Dedifferentiated amniotic fluid mesenchymal stem cell (primary cell): Measurements from ENCODE around the gene APCDD1.

Experiments used
- DNase-seq: peaks from one replicate; pipeline ENCODE4 v3.0.0-alpha.2; 2016; ENCODE audit errors: extremely low spot score

APCDD1 gene

GRCh38 chr18:10432781-10433180, 21.7 kb upstream of the APCDD1 start:
- no peak for DNase-seq

- DNase-seq = no peak
Measured at GRCh38 chr18:10436160-10436559, 18.3 kb upstream of the APCDD1 start.

GRCh38 chr18:10437837-10438236, 16.6 kb upstream of the APCDD1 start:
- DNase-seq = no peak

GRCh38 chr18:10439898-10440297, 14.5 kb upstream of the APCDD1 start:
- no peak for DNase-seq

- DNase-seq = no peak
Measured at GRCh38 chr18:10440884-10441283, 13.6 kb upstream of the APCDD1 start.

- DNase-seq = no peak
Measured at GRCh38 chr18:10441472-10441871, 13.0 kb upstream of the APCDD1 start.

- no peak for DNase-seq
Measured at GRCh38 chr18:10442551-10442971, 11.9 kb upstream of the APCDD1 start.

- no peak for DNase-seq
Measured at GRCh38 chr18:10443001-10443400, 11.4 kb upstream of the APCDD1 start.

- DNase-seq = no peak
Measured at GRCh38 chr18:10444314-10445006, 10.0 kb upstream of the APCDD1 start.

- DNase-seq = no peak
Measured at GRCh38 chr18:10449396-10449795, 5.0 kb upstream of the APCDD1 start.

- DNase-seq = no peak
Measured at GRCh38 chr18:10450986-10451385, 3.4 kb upstream of the APCDD1 start.

- no peak for DNase-seq
Measured at GRCh38 chr18:10453261-10453805, 1.1 kb upstream of the APCDD1 start.

- DNase-seq = no peak
Measured at GRCh38 chr18:10454681-10455557, 484 bp downstream of the APCDD1 start.

GRCh38 chr18:10455726-10456453, 1.5 kb downstream of the APCDD1 start:
- no peak for DNase-seq

- no peak for DNase-seq
Measured at GRCh38 chr18:10456718-10457117, 2.3 kb downstream of the APCDD1 start.

- DNase-seq = no peak
Measured at GRCh38 chr18:10457128-10457527, 2.7 kb downstream of the APCDD1 start.

GRCh38 chr18:10457767-10458166, 3.3 kb downstream of the APCDD1 start:
- DNase-seq = no peak

- no peak for DNase-seq
Measured at GRCh38 chr18:10458691-10459090, 4.3 kb downstream of the APCDD1 start.

GRCh38 chr18:10459587-10459986, 5.2 kb downstream of the APCDD1 start:
- DNase-seq = no peak

- no peak for DNase-seq
Measured at GRCh38 chr18:10460414-10461018, 6.1 kb downstream of the APCDD1 start.

- no peak for DNase-seq
Measured at GRCh38 chr18:10461989-10462388, 7.6 kb downstream of the APCDD1 start.

- DNase-seq = no peak
Measured at GRCh38 chr18:10462597-10462996, 8.2 kb downstream of the APCDD1 start.
